RWPE1 (cell line): ENCODE results near the gene C2orf92.
A peak's percentile ranks its signal among the peaks of the same experiment; 100 is the strongest.

Experiments used
- CTCF ChIA-PET: fragments of 350-600 bp; sonication (Branson Sonifier 250); formaldehyde crosslinking; extraction: SDS; loops from one replicate; lab custom pipeline; 2021; lab: Yijun Ruan, JAX
- POLR2A ChIA-PET: fragments of 400-600 bp; formaldehyde crosslinking; extraction: SDS; loops from one replicate; lab custom pipeline; 2020; ENCODE audit warnings: antibody characterized with exemption; ENCODE audit not compliant: low non-redundant PET; lab: Yijun Ruan, JAX
- DNase-seq: peaks from one replicate; pipeline ENCODE4 v3.0.0; 2012; ENCODE audit warnings: low spot score
- H3K27ac ChIP-seq: fragments of 450-650 bp; 2 replicates; pipeline ENCODE4 v1.5.1; 2017
- CTCF ChIP-seq: fragments of 450-650 bp; conservative IDR thresholded peaks from 2 replicates; pipeline ENCODE4 v1.5.1; 2017; ENCODE audit warnings: low read depth, mild to moderate bottlenecking

The C2orf92 gene

GRCh38 chr2:97660044-97660774, 9.3 kb upstream of the C2orf92 start:
- ChIA-PET CTCF (interaction anchor here (1.3 kb wide), 1 partner anchor 69 kb away, joined by 3 read pairs; no protein-coding TSS in a partner anchor), POLR2A (no interaction called here)
- peak overlapping the region; percentile 33; the same call in 1 of the 2 replicates for H3K27ac ChIP-seq
- TF ChIP-seq CTCF, result no peak
- no peak for DNase-seq

GRCh38 chr2:97660775-97661389, 8.6 kb upstream of the C2orf92 start:
- no peak for DNase-seq
- no peak for TF ChIP-seq CTCF
- ChIA-PET CTCF (interaction anchor here (1.3 kb wide), 1 partner anchor 70 kb away, joined by 3 read pairs; no protein-coding TSS in a partner anchor), POLR2A (no interaction called here)
- peak overlapping the region; percentile 33 for H3K27ac ChIP-seq

DNA sequence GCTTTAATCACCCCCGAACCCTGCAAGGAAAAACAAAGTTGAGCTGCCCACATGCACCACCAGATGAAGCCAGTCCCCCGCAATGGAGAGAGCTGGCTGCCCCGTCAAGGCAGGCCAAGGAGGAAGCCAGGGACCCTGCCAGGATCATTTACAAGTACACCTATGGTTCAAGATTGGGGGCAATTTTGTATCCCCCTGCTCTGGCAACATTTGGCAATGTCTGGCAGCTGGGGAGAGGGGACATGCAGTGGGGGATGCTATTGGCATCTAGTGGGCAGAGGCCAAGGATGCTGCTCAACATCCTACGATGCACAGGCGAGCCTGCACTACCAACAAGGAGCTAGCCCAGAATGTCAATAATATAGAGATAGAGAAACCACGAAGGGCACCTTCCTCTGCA, 7.6 kb upstream of the C2orf92 start:
- CTCF ChIA-PET, result no interaction called here
- TF ChIP-seq CTCF, result no peak
- no peak for DNase-seq
- H3K27ac ChIP-seq, result peak overlapping the region; percentile 95
- POLR2A ChIA-PET, result interaction anchor here (1.8 kb wide), 1 partner anchor 16 kb away, joined by 8 read pairs; the partner anchor contains the start of gene COX5B

GRCh38 chr2:97662386-97662894, 7.1 kb upstream of the C2orf92 start:
- POLR2A ChIA-PET, result interaction anchor here (1.8 kb wide), 1 partner anchor 16 kb away, joined by 8 read pairs; the partner anchor contains the start of gene COX5B
- H3K27ac ChIP-seq, result peak overlapping the region; percentile 95
- TF ChIP-seq CTCF, result no peak
- DNase-seq, result no peak
- CTCF ChIA-PET, result interaction anchor here (1.1 kb wide), 1 partner anchor 71 kb away, joined by 3 read pairs; no protein-coding TSS in a partner anchor

GRCh38 chr2:97662895-97663625, 6.5 kb upstream of the C2orf92 start:
- peak overlapping the region; percentile 95 for H3K27ac ChIP-seq
- ChIA-PET CTCF (interaction anchor here (1.1 kb wide), 1 partner anchor 72 kb away, joined by 3 read pairs; no protein-coding TSS in a partner anchor), POLR2A (interaction anchor here (1.8 kb wide), 1 partner anchor 17 kb away, joined by 8 read pairs; the partner anchor contains the start of gene COX5B)
- DNase-seq, result peak; percentile 82
- no peak for TF ChIP-seq CTCF
